NCI-H1930 (cell line): ENCODE data around the gene SPINK4.

Experiments
- DNase-seq, 2 experiments: peaks; one replicate each; lab custom pipeline; 2025; lab: John Stamatoyannopoulos, UW

Gene SPINK4

GRCh38 chr9:33291901-33292300 lies 51.9 kb downstream of the SPINK4 start:
- no peak for DNase-seq

GRCh38 chr9:33293782-33294181 lies 53.8 kb downstream of the SPINK4 start:
- DNase-seq = no peak

DNA sequence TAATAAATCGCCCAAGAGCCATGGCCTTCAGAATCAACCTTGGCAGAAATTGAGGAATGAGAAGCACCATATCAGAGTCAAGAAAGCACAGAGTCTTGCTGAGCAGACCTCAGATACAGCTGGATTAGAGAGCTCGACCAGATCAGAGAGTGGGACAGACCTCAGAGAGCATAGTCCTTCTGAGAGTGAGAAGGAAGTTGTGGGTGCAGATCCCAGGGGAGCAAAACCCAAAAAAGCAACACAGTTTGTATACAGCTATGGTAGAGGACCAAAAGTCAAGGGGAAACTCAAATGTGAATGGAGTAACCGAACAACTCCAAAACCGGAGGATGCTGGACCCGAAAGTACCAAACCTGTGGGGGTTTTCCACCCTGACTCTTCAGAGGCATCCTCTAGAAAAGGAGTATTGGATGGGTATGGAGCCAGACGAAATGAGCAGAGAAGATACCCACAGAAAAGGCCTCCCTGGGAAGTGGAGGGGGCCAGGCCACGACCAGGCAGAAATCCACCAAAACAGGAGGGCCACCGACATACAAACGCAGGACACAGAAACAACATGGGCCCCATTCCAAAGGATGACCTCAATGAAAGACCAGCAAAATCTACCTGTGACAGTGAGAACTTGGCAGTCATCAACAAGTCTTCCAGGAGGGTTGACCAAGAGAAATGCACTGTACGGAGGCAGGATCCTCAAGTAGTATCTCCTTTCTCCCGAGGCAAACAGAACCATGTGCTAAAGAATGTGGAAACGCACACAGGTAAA lies 54.9 kb downstream of the SPINK4 start:
- DNase-seq = no peak

- no peak for DNase-seq
These were observed 55.6 kb downstream of the SPINK4 start for GRCh38 chr9:33295571-33295970.

DNA sequence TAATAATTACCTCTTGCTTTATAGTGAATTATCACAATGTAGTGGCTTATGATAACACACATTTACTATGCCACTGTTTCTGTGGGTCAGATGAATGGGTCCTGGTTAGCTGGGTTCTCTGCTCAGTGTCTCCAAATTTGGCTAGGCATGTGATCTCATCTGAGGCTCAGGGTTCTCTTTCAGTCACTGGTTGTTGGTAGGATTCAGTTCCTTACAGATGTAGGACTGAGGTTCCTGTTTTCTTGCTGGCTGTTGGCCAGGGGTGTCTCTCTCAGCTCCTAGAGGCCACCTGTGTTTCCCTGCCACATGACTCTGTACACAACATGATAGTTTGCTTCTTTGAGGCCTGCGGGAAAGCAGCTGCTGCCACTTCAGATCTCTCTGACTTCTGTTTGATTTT lies 57.5 kb downstream of the SPINK4 start:
- no peak for DNase-seq
